HG02884 (cell line): ENCODE data around the gene OLIG3.

Experiments
- ATAC-seq: cut with Tn5 transposase; IDR thresholded peaks from one replicate; pipeline ENCODE4 v1.9.1; 2021; ENCODE audit warnings: mild to moderate bottlenecking, moderate library complexity; ENCODE audit not compliant: unreplicated experiment

The OLIG3 gene

DNA sequence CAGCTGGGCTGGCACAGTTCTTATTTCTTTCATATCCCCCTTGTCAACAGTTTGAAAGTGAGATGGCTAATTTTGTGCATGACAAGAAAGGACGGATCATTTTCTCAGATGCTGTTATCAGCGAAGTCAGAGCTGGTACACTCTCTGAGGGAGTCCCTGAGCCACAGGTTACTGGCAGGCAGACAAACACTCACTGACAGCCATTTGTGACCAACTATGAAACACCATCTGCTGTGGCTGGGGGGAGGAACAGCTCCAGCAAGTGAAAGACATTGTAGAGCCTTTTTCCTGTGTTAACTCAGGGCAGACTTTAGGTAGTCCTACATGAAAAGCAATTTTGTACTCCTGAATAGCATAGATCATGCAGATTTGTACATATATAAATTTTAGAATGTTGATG, 22.2 kb downstream of the OLIG3 start:
- no peak for ATAC-seq

GRCh38 chr6:137471497-137471896, 22.7 kb downstream of the OLIG3 start:
- ATAC-seq, result no peak

DNA sequence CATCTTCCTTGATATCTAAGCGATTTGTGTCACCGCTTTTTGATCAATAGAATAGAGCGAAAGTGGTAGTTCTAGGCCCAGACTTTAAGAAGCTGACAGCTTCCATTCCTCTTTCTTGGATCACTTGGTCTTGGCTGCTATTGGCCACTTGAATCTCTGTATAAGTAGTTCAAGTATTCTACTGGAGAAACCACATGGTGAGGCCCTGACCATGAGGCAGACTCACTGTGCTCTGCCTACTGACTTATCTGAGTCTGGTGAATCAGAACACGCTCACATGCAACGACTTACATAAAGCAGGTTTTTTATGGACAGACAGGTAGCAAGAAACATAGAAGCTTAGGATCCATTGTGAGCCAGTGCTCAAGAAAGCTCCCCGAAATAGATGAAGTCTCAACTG, 27.0 kb downstream of the OLIG3 start:
- no peak for ATAC-seq

GRCh38 chr6:137465378-137466009, 28.7 kb downstream of the OLIG3 start:
- ATAC-seq, result no peak

DNA sequence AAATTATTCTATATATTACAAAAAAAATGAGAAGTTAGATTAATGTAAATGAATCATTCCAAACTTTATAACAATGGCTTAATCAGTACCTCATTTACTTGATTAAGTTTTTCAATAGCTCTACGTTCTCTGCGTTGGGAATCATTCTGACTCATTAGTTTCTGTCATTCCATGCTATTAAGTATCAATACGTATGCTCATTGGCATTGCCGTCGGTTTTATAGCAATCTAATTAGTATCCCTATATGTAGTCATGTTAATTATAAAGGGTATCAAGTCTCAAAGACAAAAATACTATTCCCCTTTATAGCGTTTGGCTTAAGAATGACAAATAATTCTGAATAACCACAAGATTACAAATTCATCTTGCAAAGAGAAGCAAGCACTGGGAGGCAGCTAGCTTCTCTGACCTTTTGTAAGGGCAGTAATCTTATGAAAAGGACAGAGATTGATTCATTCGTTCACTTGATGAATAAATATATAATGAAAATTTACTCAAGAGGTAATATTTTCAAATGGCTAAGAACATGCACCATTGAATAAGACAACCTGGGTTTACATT, 41.8 kb downstream of the OLIG3 start:
- no peak for ATAC-seq

- no peak for ATAC-seq
Observed at GRCh38 chr6:137443901-137444300, 50.3 kb downstream of the OLIG3 start.
